GM18508 (cell line): ENCODE measurements around the gene PCSK2.

Source experiments
- ATAC-seq: cut with Tn5 transposase; IDR thresholded peaks from one replicate; pipeline ENCODE4 v1.9.1; 2021; ENCODE audit warnings: moderate number of reproducible peaks; ENCODE audit not compliant: insufficient read depth, unreplicated experiment

PCSK2 gene

GRCh38 chr20:17438436-17439039 lies 211.7 kb downstream of the PCSK2 start:
- ATAC-seq = no peak

- no peak for ATAC-seq
Measured at GRCh38 chr20:17439616-17440296, 212.9 kb downstream of the PCSK2 start.

- no peak for ATAC-seq
Measured at GRCh38 chr20:17441745-17442144, 214.9 kb downstream of the PCSK2 start.

- no peak for ATAC-seq
Measured at GRCh38 chr20:17442588-17442987, 215.7 kb downstream of the PCSK2 start.

- no peak for ATAC-seq
Measured at GRCh38 chr20:17443131-17443858, 216.5 kb downstream of the PCSK2 start.

- ATAC-seq = no peak
Measured at GRCh38 chr20:17444091-17444490, 217.3 kb downstream of the PCSK2 start.

GRCh38 chr20:17445543-17445942 lies 218.7 kb downstream of the PCSK2 start:
- ATAC-seq = no peak

GRCh38 chr20:17446171-17446570 lies 219.3 kb downstream of the PCSK2 start:
- ATAC-seq = no peak

- no peak for ATAC-seq
Measured at GRCh38 chr20:17448071-17448470, 221.2 kb downstream of the PCSK2 start.

GRCh38 chr20:17449031-17449430 lies 222.2 kb downstream of the PCSK2 start:
- no peak for ATAC-seq

GRCh38 chr20:17452441-17452840 lies 225.6 kb downstream of the PCSK2 start:
- no peak for ATAC-seq

- no peak for ATAC-seq
Measured at GRCh38 chr20:17453592-17453991, 226.8 kb downstream of the PCSK2 start.

- no peak for ATAC-seq
Measured at GRCh38 chr20:17456279-17456678, 229.4 kb downstream of the PCSK2 start.

GRCh38 chr20:17457079-17457478 lies 230.2 kb downstream of the PCSK2 start:
- no peak for ATAC-seq

- no peak for ATAC-seq
Measured at GRCh38 chr20:17457588-17458190, 230.8 kb downstream of the PCSK2 start.

- ATAC-seq = no peak
Measured at GRCh38 chr20:17460119-17460518, 233.3 kb downstream of the PCSK2 start.

- no peak for ATAC-seq
Measured at GRCh38 chr20:17461941-17462340, 235.1 kb downstream of the PCSK2 start.

GRCh38 chr20:17463711-17464110 lies 236.9 kb downstream of the PCSK2 start:
- no peak for ATAC-seq

GRCh38 chr20:17465236-17465635 lies 238.4 kb downstream of the PCSK2 start:
- ATAC-seq = no peak

GRCh38 chr20:17466641-17467040 lies 239.8 kb downstream of the PCSK2 start:
- no peak for ATAC-seq

GRCh38 chr20:17467120-17467655 lies 240.3 kb downstream of the PCSK2 start:
- ATAC-seq = no peak
